B cell (primary cell): ENCODE data around the gene SYT14. TPM values are rescaled to one million over a fixed set of nuclear protein-coding genes. Genes with fewer than 3 reads are reported as not detected.

Source experiments
- ATAC-seq: fragments of 200-7000 bp; cut with Tn5 transposase; one replicate; pipeline ENCODE4 v1.10.0; 2021; ENCODE audit warnings: low read depth, mild to moderate bottlenecking, moderate number of reproducible peaks, moderate library complexity
- CTCF ChIA-PET: fragments of 350-600 bp; sonication (Branson Sonifier 250); formaldehyde crosslinking; loops from one replicate; lab custom pipeline; 2021; ENCODE audit warnings: antibody characterized with exemption, inconsistent platforms; lab: Charles Lee
- POLR2A ChIA-PET: fragments of 350-600 bp; sonication (Branson Sonifier 250); formaldehyde crosslinking; loops from one replicate; lab custom pipeline; 2021; ENCODE audit warnings: antibody characterized with exemption; lab: Charles Lee
- DNase-seq: peaks from one replicate; pipeline ENCODE4 v3.0.0; 2013
- H2AFZ ChIP-seq: 2 replicates; pipeline ENCODE4 v1.6.1; 2012; ENCODE audit warnings: mild to moderate bottlenecking, low read depth, low read length; ENCODE audit not compliant: insufficient read depth, poor library complexity, severe bottlenecking
- H3K27ac ChIP-seq, 2 donors: 1 replicate in 1 of 2; 2 replicates in 1 of 2; pipeline ENCODE4 v1.5.1; 2012 to 2013; ENCODE audit warnings: low read length in 2 of 2, mild to moderate bottlenecking in 2 of 2, moderate library complexity in 1 of 2
- H3K27me3 ChIP-seq, 4 experiments: fragments of 200-600 bp in 1 of 4; sonication (generic) in 1 of 4; replicated peaks in 1 of 4; 1 replicate in 2 of 4; 2 replicates in 2 of 4; pipeline versions ENCODE4 v1.6.1 to v1.7.0; 2013 to 2016; ENCODE audit warnings: low read length in 3 of 4, mild to moderate bottlenecking in 2 of 4, mixed read lengths in 1 of 4, moderate library complexity in 1 of 4; ENCODE audit not compliant: insufficient read depth in 4 of 4, control insufficient read depth in 3 of 4; ENCODE audit errors: control extremely low read depth in 1 of 4
- H3K36me3 ChIP-seq, 2 experiments: replicated peaks in 1 of 2; 1 replicate in 1 of 2; 2 replicates in 1 of 2; pipeline versions ENCODE4 v1.6.1 to v1.7.1; 2013; ENCODE audit warnings: low read length in 1 of 2; ENCODE audit not compliant: insufficient read depth in 2 of 2, control insufficient read depth in 1 of 2; ENCODE audit errors: control extremely low read depth in 1 of 2, extremely low read depth in 1 of 2
- H3K4me1 ChIP-seq, 2 donors: fragments of 200-600 bp in 1 of 2; sonication (generic) in 1 of 2; 1 replicate in 1 of 2; 2 replicates in 1 of 2; pipeline versions ENCODE4 v1.5.1 to v1.6.1; 2013 to 2017; ENCODE audit warnings: low read length in 2 of 2; ENCODE audit not compliant: control insufficient read depth in 2 of 2, insufficient read depth in 2 of 2
- H3K4me2 ChIP-seq: replicated peaks from 2 replicates; pipeline ENCODE3; 2012; ENCODE audit warnings: mild to moderate bottlenecking, low read depth, low read length; ENCODE audit not compliant: poor library complexity, severe bottlenecking
- H3K4me3 ChIP-seq, 5 experiments: fragments of 200-600 bp in 1 of 5; sonication (generic) in 1 of 5; 1 replicate in 3 of 5; 2 replicates in 2 of 5; pipeline versions ENCODE4 v1.5.1 to v1.7.0; 2011 to 2016; ENCODE audit warnings: low read length in 4 of 5, mild to moderate bottlenecking in 4 of 5, low read depth in 2 of 5, control low read depth in 1 of 5, moderate library complexity in 1 of 5; ENCODE audit not compliant: insufficient read depth in 1 of 5; ENCODE audit errors: control extremely low read depth in 1 of 5, extremely low read depth in 1 of 5
- H3K79me2 ChIP-seq: fragments of 200-600 bp; sonication (generic); one replicate; pipeline ENCODE4 v1.6.0; 2016; ENCODE audit warnings: low read length; ENCODE audit not compliant: control insufficient read depth, insufficient read depth
- H3K9ac ChIP-seq: fragments of 200-600 bp; sonication (generic); 2 replicates; pipeline ENCODE4 v1.6.1; 2017; ENCODE audit warnings: mild to moderate bottlenecking, low read length, moderate library complexity
- H3K9me3 ChIP-seq, 3 donors: one replicate each; pipeline versions ENCODE4 v1.6.1 to v1.7.1; 2013; ENCODE audit warnings: low read length in 2 of 3; ENCODE audit not compliant: control insufficient read depth in 2 of 3, insufficient read depth in 1 of 3; ENCODE audit errors: control extremely low read depth in 1 of 3
- H4K20me1 ChIP-seq: 2 replicates; pipeline ENCODE4 v1.6.0; 2012; ENCODE audit warnings: mild to moderate bottlenecking, low read length; ENCODE audit not compliant: insufficient read depth, control insufficient read depth, poor library complexity, severe bottlenecking
- H3K27ac Mint-ChIP-seq: one replicate; pipeline ENCODE4 v1.8.0; 2021; ENCODE audit warnings: mixed read lengths
- H3K27me3 Mint-ChIP-seq: one replicate; pipeline ENCODE4 v1.8.0; 2021; ENCODE audit warnings: mixed read lengths
- H3K4me1 Mint-ChIP-seq: one replicate; pipeline ENCODE4 v1.8.0; 2021; ENCODE audit warnings: mixed read lengths
- H3K4me3 Mint-ChIP-seq: one replicate; pipeline ENCODE4 v1.8.0; 2021; ENCODE audit warnings: mixed read lengths
- H3K9me3 Mint-ChIP-seq: one replicate; pipeline ENCODE4 v1.8.0; 2022; ENCODE audit warnings: mixed read lengths; ENCODE audit not compliant: insufficient read depth
- CTCF ChIP-seq: fragments of 200-600 bp; IDR thresholded peaks from one replicate; pipeline ENCODE4 v1.8.0; 2022; ENCODE audit warnings: antibody characterized with exemption, mild to moderate bottlenecking
- EZH2 ChIP-seq: IDR thresholded peaks from 2 replicates; pipeline ENCODE4 v1.6.1; 2012; ENCODE audit warnings: borderline replicate concordance, low read depth, mild to moderate bottlenecking, moderate library complexity, low read length; ENCODE audit not compliant: insufficient read depth, poor library complexity, severe bottlenecking
- WGBS: methylation state at CpG from one replicate; pipeline ENCODE4 v1.1.5; 2013; ENCODE audit warnings: missing lambda C conversion rate; ENCODE audit not compliant: insufficient coverage; 5-methylcytosine and 5-hydroxymethylcytosine counted together
- intact Hi-C: fragments of 100-400 bp; cut with micrococcal nuclease; formaldehyde crosslinking; loops from one replicate; pipeline ENCODE4 v1.10.0; 2022
- polyA plus RNA-seq: library from polyadenylated mRNA; depleted of rRNA; stranded (reverse); fragments of >200 nt; gene quantifications from 2 replicates; pipeline ENCODE4 v1.2.3, GENCODE V29; 2012
- total RNA-seq, 2 donors: library from RNA; stranded (reverse); fragments of 120-200 nt in 1 of 2; gene quantifications; 1 replicate in 1 of 2; 2 replicates in 1 of 2; pipeline versions ENCODE4 v1.2.3 to v1.2.4, GENCODE V29; 2013 to 2022

Gene SYT14
- total and polyA plus RNA-seq, 2 donors (not counting 1 experiment from before 2014, with no cell fraction given): not detected

- Histone ChIP-seq H3K27ac (no peak overlapping the region), H3K4me2 (no peak overlapping the region), H3K9me3 (no peaks in the 10 kb centered on the region), H3K4me1 (no peaks in the 10 kb centered on the region), H3K9ac (no peak overlapping the region), H3K36me3 (no peaks in the 10 kb centered on the region), H3K27me3 (no peaks in the 10 kb centered on the region), H3K4me3 (no peak overlapping the region), H2AFZ (no peak overlapping the region), H3K79me2 (no peaks in the 10 kb centered on the region), H4K20me1 (no peaks in the 10 kb centered on the region)
- peaks cover 16% of the 10 kb centered on the region for H3K27me3 Mint-ChIP-seq
- TF ChIP-seq CTCF (no peak), EZH2 (no peak)
- no peak overlapping the region for H3K27ac Mint-ChIP-seq
- no peaks in the 10 kb centered on the region for H3K9me3 Mint-ChIP-seq
- DNase-seq (no peak), ATAC-seq (no peak)
- H3K4me3 Mint-ChIP-seq: no peak overlapping the region
- ChIA-PET CTCF (interaction anchor here (1.2 kb wide), 1 partner anchor 13 kb away, joined by 3 read pairs; no protein-coding TSS in a partner anchor), POLR2A (no interaction called here)
- intact Hi-C loops: no loop called here
- H3K4me1 Mint-ChIP-seq: no peaks in the 10 kb centered on the region
- WGBS: 60% methylated on average over 2 of the region's 3 CpGs
Measured at GRCh38 chr1:209899948-209900347, 38.1 kb upstream of the SYT14 start.

- no peak for TF ChIP-seq EZH2
- TF ChIP-seq CTCF: no peak
Measured at GRCh38 chr1:209900734-209901133, 37.3 kb upstream of the SYT14 start.

More at GRCh38 chr1:209900734-209901133, 37.3 kb upstream of the SYT14 start:
- Histone ChIP-seq H3K4me2 (no peak overlapping the region), H3K79me2 (no peaks in the 10 kb centered on the region), H3K9me3 (no peaks in the 10 kb centered on the region), H3K27me3 (no peaks in the 10 kb centered on the region), H3K4me1 (no peaks in the 10 kb centered on the region), H3K36me3 (no peaks in the 10 kb centered on the region), H3K4me3 (no peak overlapping the region), H4K20me1 (no peaks in the 10 kb centered on the region), H3K27ac (no peak overlapping the region), H2AFZ (no peak overlapping the region), H3K9ac (no peak overlapping the region)
- DNase-seq (no peak), ATAC-seq (no peak)
- WGBS: no CpG with 5 or more reads among the region's 1 CpG
- no peak overlapping the region for H3K27ac Mint-ChIP-seq
- H3K27me3 Mint-ChIP-seq: peaks cover 16% of the 10 kb centered on the region
- ChIA-PET POLR2A (no interaction called here), CTCF (interaction anchor here (1.2 kb wide), 1 partner anchor 12 kb away, joined by 3 read pairs; no protein-coding TSS in a partner anchor)
- H3K4me3 Mint-ChIP-seq: no peak overlapping the region
- intact Hi-C loops: no loop called here
- H3K4me1 Mint-ChIP-seq: no peaks in the 10 kb centered on the region
- no peaks in the 10 kb centered on the region for H3K9me3 Mint-ChIP-seq
